Testis (tissue), 2 donors: ENCODE measurements around the gene ATG7.

Experiments used
- POLR2A ChIP-seq: fragments of 450-650 bp; IDR thresholded peaks from one replicate; pipeline ENCODE4 v1.6.1; 2017; ENCODE audit warnings: antibody characterized with exemption, mild to moderate bottlenecking, moderate library complexity
- TF ChIP-seq, protein P1 (sequence below), 3 experiments: fragments of 450-650 bp in 2 of 3; fragments of 200-600 bp in 1 of 3; sonication (generic) in 1 of 3; IDR thresholded peaks; one replicate each; pipeline ENCODE4 v1.5.1; 2016 to 2019; ENCODE audit warnings: antibody characterized with exemption in 3 of 3, mild to moderate bottlenecking in 2 of 3, moderate library complexity in 1 of 3

GRCh38 chr3:11569156-11569741 lies 297.1 kb downstream of the ATG7 start:
- TF ChIP-seq, protein P1, sequence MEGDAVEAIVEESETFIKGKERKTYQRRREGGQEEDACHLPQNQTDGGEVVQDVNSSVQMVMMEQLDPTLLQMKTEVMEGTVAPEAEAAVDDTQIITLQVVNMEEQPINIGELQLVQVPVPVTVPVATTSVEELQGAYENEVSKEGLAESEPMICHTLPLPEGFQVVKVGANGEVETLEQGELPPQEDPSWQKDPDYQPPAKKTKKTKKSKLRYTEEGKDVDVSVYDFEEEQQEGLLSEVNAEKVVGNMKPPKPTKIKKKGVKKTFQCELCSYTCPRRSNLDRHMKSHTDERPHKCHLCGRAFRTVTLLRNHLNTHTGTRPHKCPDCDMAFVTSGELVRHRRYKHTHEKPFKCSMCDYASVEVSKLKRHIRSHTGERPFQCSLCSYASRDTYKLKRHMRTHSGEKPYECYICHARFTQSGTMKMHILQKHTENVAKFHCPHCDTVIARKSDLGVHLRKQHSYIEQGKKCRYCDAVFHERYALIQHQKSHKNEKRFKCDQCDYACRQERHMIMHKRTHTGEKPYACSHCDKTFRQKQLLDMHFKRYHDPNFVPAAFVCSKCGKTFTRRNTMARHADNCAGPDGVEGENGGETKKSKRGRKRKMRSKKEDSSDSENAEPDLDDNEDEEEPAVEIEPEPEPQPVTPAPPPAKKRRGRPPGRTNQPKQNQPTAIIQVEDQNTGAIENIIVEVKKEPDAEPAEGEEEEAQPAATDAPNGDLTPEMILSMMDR (IDR thresholded peaks at IDR 0.05), result no peak
- TF ChIP-seq POLR2A, result no peak
